ENCODE measurements around the gene MYO5A.

- no peak for TF ChIP-seq ZSCAN18 (CRISPR knock-in tag; IDR thresholded peaks at IDR 0.05)
- no peak for TF ChIP-seq ELF4 (CRISPR knock-in tag; IDR thresholded peaks at IDR 0.05; ENCODE audit: low read depth)
- no peak for TF ChIP-seq USF2 (CRISPR knock-in tag; IDR thresholded peaks at IDR 0.05)
- no peak for TF ChIP-seq CTCF (IDR thresholded peaks at IDR 0.05)
- no peak for TF ChIP-seq SMAD3 (CRISPR knock-in tag; IDR thresholded peaks at IDR 0.05; ENCODE audit: borderline replicate concordance)
- no peak for TF ChIP-seq FOXJ3 (CRISPR knock-in tag; IDR thresholded peaks at IDR 0.05; ENCODE audit: borderline replicate concordance)
- TF ChIP-seq MAX (CRISPR knock-in tag; IDR thresholded peaks at IDR 0.05): no peak
- TF ChIP-seq NR3C1 (CRISPR knock-in tag; conservative IDR thresholded peaks at IDR 0.05; ENCODE audit: low read depth): no peak
- no peak for TF ChIP-seq JAZF1 (CRISPR knock-in tag; IDR thresholded peaks at IDR 0.05)
These were observed 179.5 kb downstream of the MYO5A start for GRCh38 chr15:52349052-52349700.
